K562 (cell line): ENCODE results near the gene VWA1.

ENCODE experiments used
- RAD21 ChIP-seq, 2 experiments: fragments of 250-450 bp in 1 of 2; fragments of 450-650 bp in 1 of 2; sonication (Bioruptor Pico) in 1 of 2; formaldehyde crosslinking in 1 of 2; IDR thresholded peaks in 1 of 2; conservative IDR thresholded peaks in 1 of 2; 2 replicates each; pipeline versions ENCODE4 v1.4.0 to v1.8.0; 2020 to 2022; ENCODE audit warnings: mild to moderate bottlenecking in 2 of 2, moderate library complexity in 1 of 2
- TEAD4 ChIP-seq, 2 experiments: sonication (generic) in 1 of 2; formaldehyde crosslinking in 1 of 2; IDR thresholded peaks; 2 replicates each; pipeline versions ENCODE4 v1.6.1 to v1.8.0; 2012 to 2022; ENCODE audit warnings: borderline replicate concordance in 1 of 2, inconsistent platforms in 1 of 2, low read length in 1 of 2, mild to moderate bottlenecking in 1 of 2, missing genetic modification reagents in 1 of 2
- YY1 ChIP-seq, 3 experiments: IDR thresholded peaks; 2 replicates each; pipeline ENCODE4 v1.6.1; 2011; ENCODE audit warnings: low read length in 2 of 3, mild to moderate bottlenecking in 2 of 3, moderate library complexity in 2 of 3, borderline replicate concordance in 1 of 3, control low read depth in 1 of 3, low read depth in 1 of 3; ENCODE audit not compliant: insufficient read depth in 3 of 3, insufficient replicate concordance in 2 of 3, control insufficient read depth in 1 of 3, insufficient read length in 1 of 3; ENCODE audit errors: extremely low read depth in 1 of 3

DNA sequence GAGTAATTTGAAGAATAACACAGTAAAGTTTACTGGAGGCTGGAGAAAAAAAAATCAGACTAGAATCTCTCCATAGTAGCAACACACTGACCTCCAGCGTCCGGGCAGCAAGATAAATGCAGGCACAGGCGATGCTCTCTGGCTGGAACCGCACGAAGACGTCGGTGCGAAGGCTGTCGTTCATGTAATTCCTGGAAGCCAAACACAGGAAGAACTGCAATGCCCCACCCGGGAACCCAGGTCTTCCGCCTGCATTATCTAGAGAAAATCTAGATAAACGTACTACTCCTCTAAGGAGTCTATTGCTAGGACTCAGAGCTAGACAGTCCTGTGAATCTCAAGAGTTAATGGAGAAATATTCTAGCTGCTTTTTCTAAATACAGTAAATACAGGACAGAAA lies 44.8 kb upstream of the VWA1 start:
- TF ChIP-seq TEAD4 (IDR thresholded peaks at IDR 0.05; ENCODE audit: low read length) (no peak), TEAD4 (CRISPR knock-in tag; IDR thresholded peaks at IDR 0.05; ENCODE audit: borderline replicate concordance) (no peak), RAD21 (CRISPR knock-in tag; conservative IDR thresholded peaks at IDR 0.05 in 1 of 2, IDR thresholded peaks at IDR 0.05 in 1 of 2) (peak; percentile 30 to 36; a peak in 3 of 4 replicates), YY1 (IDR thresholded peaks at IDR 0.05; ENCODE audit: borderline replicate concordance in 1 of 3, control insufficient read depth in 1 of 3, extremely low read depth in 1 of 3, insufficient read depth in 3 of 3, insufficient read length in 1 of 3, insufficient replicate concordance in 2 of 3, low read depth in 1 of 3, low read length in 2 of 3) (no peak)
